MM.1S (cell line): ENCODE data around the gene PAM16.
"Not testable (repeated sequence)": the region's sequence is repeated elsewhere in the genome, so short reads cannot be mapped to it uniquely, and the experiment has no call there.

ENCODE experiments used
- EZH2 ChIP-seq: fragments of 300-600 bp; sonication (generic); optimal IDR thresholded peaks from 2 replicates; pipeline ENCODE3; 2017; ENCODE audit warnings: low read depth, mild to moderate bottlenecking, antibody characterized with exemption, low read length, mixed read lengths
- TF ChIP-seq, protein P1 (sequence below): fragments of 300-600 bp; sonication (generic); IDR thresholded peaks from 2 replicates; pipeline ENCODE4 v1.5.1; 2016; ENCODE audit warnings: antibody characterized with exemption, low read length, mixed read lengths

DNA sequence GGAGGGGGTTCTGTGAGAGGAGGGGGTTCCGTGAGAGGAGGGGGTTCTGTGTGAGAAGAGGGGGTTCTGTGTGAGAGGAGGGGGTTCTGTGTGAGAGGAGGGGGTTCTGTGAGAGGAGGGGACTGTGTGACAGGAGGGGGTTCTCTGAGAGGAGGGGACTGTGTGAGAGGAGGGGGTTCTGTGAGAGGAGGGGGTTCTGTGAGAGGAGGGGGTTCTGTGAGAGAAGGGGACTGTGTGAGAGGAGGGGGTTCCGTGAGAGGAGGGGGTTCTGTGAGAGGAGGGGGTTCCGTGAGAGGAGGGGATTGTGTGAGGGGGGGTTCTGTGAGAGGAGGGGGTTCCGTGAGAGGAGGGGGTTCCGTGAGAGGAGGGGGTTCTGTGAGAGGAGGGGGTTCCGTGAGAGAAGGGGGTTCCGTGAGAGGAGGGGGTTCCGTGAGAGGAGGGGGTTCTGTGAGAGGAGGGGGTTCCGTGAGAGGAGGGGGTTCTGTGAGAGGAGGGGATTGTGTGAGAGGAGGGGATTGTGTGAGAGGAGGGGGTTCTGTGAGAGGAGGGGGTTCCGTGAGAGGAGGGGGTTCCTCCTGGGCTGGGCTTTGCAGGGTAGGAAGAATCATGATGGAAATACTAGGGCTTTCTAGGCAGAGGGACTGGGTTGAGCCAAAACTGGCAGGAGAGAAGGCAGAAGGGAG is 6.7 kb downstream of the PAM16 start:
- TF ChIP-seq, protein P1, sequence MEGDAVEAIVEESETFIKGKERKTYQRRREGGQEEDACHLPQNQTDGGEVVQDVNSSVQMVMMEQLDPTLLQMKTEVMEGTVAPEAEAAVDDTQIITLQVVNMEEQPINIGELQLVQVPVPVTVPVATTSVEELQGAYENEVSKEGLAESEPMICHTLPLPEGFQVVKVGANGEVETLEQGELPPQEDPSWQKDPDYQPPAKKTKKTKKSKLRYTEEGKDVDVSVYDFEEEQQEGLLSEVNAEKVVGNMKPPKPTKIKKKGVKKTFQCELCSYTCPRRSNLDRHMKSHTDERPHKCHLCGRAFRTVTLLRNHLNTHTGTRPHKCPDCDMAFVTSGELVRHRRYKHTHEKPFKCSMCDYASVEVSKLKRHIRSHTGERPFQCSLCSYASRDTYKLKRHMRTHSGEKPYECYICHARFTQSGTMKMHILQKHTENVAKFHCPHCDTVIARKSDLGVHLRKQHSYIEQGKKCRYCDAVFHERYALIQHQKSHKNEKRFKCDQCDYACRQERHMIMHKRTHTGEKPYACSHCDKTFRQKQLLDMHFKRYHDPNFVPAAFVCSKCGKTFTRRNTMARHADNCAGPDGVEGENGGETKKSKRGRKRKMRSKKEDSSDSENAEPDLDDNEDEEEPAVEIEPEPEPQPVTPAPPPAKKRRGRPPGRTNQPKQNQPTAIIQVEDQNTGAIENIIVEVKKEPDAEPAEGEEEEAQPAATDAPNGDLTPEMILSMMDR: not testable (repeated sequence)
- not testable (repeated sequence) for TF ChIP-seq EZH2
